HG02870 (cell line): ENCODE data around the gene STRN.
"Not testable (repeated sequence)": the region's sequence is repeated elsewhere in the genome, so short reads cannot be mapped to it uniquely, and the experiment has no call there.

Source experiments
- ATAC-seq: cut with Tn5 transposase; IDR thresholded peaks from one replicate; pipeline ENCODE4 v1.9.1; 2021; ENCODE audit warnings: mild to moderate bottlenecking, moderate library complexity; ENCODE audit not compliant: unreplicated experiment

The STRN gene

DNA sequence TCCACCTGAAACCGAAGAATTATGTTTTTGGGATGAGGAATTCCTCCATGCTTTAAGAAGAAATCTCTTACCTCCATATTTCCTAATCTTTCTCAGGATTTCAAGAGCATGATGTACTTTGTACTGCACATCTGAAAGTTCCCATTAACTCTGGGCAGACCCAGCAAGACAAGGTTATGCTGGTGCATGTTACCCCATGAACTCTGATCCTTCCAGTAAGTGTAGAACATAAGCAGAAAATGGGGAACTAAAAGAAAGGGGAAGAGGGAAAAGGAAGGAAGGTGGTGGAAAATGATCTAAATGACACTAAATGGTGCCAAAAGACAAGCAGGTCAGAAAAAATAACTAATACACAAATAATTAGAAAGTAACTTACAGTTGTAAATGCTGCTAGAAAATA lies 50.7 kb downstream of the STRN start:
- ATAC-seq = no peak

DNA sequence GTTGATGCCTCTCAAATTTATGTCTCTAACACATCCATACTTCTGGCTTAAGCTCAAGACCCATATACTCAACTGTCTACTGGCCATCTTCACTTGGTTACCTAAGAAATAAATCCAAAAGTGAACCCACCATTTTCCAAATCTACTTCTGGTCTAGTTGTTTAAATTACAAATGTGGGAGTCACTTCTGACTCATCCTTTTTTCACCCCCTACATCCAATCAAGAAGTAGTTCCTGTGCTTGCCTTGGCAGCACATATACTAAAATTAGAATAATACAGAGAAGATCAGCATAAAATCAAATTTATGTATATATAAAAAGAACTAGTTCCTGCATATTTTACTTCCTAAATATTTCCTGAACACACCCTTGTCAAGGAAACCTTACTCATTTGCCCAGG lies 53.6 kb downstream of the STRN start:
- no peak for ATAC-seq

DNA sequence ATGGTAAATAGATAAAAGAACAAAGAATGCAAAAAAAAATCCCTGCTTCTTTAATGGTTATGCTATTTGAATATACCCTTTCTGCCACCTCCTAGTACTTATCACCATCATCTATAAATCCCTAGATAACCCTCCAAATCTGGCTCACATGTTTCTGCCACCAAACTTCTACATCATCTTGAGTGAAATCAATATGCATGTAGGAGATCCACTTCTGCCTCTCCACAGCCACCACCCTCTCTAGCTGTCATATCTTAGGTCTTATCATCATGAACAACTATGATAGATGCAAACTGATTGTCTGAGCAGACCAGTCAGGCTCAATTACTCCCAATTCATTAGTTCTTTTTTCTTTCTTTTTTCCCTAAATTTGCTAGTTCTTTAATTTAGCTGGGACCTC lies 55.3 kb downstream of the STRN start:
- ATAC-seq = no peak

DNA sequence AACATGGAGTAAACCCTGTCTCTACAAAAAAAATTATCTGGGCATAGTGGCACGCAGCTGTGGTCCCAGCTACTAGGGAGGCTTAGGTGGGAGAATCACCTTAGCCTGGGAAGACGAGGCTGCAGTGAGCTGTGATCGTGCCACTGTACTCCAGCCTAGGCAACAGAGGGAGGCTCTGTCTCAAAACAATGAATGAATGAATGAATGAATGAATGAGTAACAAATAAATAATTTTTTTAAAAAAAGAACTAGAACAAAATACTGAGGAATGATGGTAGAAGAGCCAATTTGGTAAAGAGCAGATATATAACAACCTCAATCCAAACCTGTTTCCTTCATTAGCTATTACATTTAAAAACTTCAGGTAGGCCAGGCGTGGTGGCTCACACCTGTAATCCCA lies 60.1 kb downstream of the STRN start:
- ATAC-seq = no peak

DNA sequence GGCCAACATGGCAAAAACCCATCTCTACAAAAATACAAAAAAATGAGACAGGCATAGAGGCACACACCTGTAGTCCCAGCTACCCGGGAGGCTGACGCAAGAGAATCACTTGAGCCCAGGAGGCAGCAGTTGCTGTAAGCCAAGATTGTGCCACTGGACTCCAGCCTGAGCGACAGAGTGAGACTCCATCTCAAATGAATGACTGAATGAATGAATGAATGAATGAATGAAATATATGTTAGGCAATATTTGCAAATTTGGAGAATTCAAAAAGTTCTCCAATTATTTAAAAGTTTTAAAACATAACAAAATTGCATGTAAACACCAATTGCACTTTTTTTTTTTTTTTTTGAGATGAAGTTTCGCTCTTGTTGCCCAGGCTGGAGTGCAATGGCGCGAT lies 61.7 kb downstream of the STRN start:
- ATAC-seq = no peak

DNA sequence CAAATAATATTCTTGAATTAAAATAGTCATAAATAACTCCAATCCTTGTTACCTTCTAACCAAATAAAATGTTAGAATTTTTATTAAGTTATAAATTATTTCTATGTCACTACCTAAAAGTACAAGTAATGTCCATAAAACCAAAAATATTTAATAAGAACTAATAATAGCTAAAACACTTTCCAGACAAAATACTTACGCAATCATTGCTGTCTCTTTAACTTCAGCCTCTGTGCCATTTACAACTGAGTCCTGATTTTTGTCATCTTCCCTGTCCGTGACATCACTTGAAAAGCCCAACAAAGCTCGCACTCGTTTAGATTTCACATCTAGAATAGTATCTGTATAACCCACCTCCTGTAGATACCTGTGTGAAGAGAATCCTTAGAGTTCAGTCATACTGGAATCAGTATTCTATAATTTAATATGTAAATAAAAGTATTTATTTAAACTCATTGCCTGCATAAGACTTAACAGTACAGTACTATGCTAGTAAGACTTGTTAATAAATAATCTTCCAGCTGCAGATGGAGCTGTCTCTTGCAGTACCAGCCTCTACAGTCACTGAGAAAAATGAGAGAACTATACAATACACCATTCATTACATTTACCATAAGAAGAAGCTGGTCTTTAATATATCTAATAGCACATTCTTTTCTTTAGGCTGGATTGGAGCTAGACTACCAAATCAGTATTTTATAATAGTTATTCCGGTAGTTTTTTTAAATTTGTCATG lies 63.8 kb downstream of the STRN start:
- ATAC-seq = no peak

DNA sequence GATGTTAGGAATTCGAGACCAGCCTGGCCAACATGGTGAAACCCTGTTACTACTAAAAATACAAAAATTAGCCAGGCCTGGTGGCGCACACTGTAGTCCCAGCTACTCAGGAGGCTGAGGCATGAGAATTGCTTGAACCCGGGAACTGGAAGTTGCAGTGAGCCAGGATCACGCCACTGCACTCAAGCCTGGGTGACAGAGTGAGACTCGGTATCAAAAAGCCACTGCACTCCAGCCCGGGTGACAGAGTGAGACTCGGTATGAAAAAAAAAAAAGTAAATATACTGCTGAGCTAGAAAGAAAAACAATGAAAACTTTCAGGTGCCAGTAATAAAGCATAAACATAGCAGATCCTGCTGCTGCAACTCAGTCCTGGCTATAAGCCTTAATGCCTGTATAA lies 73.5 kb downstream of the STRN start:
- no peak for ATAC-seq

DNA sequence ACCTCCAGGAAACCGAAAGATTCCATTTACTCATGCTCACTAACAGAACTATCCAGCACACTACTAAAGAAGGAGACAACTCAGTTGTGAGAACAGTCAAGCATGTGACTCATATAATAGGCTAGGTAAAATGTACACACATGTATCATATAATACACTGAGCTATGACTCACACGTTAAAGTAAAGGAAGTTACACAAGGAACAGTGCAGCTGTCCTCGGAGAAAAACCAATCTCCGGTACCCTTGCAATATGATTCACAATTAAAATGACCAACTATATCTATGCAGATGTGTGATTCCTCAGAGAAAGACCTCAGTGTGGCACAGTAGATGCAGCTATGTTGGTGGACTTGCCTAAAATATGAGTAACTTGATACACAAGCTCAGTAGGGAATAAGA lies 76.5 kb downstream of the STRN start:
- ATAC-seq = no peak

DNA sequence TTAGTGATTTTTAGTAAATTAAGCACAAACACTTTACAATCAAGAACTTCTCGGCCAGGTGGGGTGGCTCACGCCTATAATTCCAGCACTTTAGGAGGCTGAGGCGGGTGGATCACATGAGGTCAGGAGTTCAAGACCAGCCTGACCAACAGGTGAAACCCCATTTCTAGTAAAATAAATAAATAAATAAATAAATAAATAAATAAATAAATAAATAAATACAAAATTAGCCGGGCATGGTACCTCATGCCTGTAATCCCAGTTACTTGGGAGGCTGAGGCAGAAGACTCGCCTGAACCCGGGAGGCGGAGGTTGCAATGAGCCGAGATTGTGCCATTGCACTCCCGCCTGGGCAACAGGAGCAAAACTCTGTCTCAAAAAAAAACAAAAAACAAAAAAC lies 79.2 kb downstream of the STRN start:
- not testable (repeated sequence) for ATAC-seq

DNA sequence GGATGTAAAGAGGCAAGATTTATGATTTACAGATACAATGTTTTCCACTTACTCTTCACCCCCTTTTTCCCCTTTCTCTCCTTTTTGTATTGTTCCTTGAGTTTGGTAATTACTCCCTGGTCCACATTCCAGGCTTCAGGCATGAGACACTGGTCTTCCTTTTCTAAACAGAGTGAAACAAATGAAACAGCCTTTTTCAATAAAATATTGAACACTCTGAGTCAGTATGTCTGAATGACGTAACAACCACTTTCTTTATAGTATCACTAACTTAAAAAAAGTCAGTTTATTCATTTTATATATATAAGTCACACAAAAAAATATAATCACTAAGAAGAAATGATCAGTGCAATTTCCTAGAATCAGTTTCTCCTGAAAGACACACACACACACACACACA lies 79.7 kb downstream of the STRN start:
- ATAC-seq = no peak

DNA sequence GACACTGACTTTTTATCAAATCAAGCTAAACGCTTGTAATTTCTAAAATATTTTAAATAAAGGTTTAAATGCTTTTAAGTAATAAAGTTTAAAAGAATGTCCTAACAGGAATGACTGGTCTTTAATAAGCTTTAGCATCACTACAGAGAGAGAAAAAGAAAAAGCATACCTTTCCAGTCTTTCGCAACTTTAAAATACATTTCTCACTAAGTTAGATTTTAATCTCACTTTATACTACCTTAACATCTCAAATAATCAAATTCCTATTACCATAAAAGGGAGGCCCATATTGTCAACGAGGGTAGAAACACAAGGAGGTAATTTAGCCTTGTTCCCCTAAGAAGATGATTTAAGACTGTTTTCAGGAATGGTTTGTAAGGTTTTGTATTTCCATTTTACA lies 80.7 kb downstream of the STRN start:
- ATAC-seq = no peak

DNA sequence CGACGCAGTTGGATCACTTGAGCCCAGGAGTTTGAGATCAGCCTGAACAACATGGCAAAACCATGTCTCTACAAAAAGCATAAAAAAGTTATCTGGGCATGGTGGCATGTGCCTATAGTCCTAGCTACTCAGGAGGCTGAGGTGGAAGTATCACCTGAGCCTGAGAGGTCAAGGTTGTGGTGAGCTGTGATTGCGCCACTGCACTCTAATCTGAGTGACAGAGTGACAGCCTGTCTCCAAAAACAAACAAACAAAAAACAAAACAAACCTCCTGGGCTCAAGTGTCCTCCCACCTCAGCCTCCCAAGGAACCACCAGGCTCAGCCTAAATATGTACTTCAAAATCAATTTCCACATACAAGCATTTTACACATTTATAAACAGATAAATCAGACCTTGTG lies 83.8 kb downstream of the STRN start:
- ATAC-seq = no peak

DNA sequence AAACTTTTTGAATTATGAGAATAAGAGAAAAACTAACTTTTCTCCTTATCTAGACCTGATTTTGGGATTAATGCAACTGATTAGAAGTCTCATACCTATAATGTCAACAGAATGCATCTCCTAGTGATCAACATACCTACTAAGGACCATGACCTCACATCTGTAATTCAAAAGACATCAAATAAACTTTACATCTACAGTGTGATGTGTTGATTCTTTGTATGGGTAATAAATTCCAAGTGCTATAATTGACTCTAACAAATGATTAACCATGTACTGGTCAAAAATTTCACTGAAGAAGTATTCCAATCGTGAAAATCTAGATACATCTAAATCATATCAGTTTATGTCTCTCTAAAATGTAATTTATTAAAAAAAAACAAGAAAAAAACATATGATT lies 84.5 kb downstream of the STRN start:
- no peak for ATAC-seq

DNA sequence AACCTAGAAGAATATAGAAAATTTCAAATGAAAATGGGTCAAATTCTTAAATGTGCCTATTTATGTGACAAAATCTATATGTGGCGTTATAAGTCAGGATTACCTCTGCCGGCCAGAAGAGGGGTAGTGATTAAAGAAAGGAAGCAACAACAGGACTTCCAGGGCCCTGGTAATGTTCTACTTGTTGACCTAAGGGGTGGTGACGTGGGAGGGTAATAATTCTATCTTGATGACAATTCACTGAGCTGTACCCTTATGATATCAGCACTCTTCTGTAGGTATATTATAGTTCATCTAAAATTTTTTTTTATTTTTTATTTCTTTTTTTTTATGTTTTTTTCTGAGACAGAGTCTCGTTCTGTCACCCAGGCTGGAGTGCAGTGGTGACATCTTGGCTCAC lies 87.9 kb downstream of the STRN start:
- no peak for ATAC-seq

DNA sequence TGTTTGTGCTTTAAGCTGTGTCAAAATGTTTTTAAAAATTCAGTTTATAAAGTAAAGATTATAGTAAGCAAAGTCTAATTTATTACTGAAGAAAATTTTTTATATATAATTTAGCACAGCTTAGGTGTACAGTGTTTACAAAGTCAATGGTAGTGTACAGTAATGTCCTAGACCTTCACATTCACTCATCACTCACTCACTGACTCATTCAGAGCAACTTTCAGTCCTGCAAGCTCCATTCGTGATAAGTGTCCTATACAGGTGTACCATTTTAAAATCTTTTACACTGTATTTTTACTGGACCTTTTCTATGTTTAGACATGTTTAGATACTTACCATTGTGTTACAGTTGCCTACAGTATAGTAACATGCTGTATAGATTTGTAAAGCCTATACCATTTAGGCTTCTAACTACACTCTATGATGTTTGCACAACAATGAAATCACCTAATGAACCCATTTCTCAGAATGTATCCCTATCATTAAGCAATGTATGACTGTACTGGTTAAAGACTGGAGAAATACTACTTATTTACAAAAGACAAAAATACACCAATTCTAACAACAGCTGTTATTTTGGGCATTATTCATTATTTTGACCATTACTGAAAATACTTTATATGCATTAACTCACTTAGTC lies 95.1 kb downstream of the STRN start:
- peak; percentile 69 for ATAC-seq

DNA sequence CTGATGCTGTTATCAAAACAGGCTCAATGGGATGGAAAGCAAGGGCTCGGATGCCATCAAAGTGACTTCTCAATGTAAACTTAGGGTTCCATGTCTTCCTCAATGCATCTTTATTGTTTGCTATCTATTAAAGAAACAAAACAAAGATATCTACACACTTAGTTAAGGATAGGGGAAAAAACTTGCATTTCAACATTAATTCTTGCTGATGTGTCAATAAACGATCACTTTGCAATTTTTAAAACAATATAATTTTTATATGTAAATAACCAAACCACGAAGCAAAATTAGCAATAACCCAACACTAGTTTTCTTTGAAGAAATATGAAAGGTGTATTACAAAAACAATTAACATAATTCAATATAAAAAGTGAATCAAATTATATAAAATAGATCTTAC lies 96.7 kb downstream of the STRN start:
- no peak for ATAC-seq

DNA sequence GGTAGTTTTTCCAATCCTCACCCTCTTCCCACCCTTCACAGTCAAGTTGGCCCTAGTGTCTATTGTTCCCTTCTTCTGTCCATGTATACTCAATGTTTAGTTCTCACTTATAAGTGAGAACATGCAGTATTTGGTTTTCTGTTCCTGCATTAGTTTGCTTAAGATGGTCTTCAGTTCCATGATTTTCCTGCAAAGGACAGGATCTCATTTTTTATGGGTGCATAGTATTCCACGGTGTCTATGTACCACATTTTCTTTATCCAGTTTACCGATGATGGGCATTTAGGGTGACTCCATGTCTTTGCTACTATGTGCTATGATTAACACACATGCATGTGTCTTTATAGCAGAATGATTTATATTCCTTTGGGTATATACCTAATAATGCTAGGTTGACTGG lies 104.4 kb downstream of the STRN start:
- ATAC-seq = no peak

DNA sequence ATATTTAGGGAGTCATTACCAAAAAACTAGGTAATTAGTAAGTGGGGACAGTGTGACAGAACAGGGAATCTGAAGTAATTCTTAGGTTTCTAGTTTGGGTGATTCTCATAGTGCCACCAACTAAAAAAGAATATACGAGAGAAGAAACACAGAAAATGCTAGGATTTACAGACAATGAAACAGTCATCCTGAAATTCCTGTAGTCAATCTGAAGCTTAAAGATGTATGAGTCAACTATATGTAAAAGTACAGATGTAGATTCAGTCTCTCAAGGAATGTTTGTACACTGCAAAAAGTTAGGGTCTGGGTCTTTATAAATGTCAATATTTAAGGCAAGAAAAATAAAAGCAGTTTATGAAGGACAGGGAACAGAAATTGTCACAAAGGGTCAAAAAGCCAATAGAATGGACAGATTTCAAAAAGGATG lies 107.0 kb downstream of the STRN start:
- peak; percentile 23 for ATAC-seq

DNA sequence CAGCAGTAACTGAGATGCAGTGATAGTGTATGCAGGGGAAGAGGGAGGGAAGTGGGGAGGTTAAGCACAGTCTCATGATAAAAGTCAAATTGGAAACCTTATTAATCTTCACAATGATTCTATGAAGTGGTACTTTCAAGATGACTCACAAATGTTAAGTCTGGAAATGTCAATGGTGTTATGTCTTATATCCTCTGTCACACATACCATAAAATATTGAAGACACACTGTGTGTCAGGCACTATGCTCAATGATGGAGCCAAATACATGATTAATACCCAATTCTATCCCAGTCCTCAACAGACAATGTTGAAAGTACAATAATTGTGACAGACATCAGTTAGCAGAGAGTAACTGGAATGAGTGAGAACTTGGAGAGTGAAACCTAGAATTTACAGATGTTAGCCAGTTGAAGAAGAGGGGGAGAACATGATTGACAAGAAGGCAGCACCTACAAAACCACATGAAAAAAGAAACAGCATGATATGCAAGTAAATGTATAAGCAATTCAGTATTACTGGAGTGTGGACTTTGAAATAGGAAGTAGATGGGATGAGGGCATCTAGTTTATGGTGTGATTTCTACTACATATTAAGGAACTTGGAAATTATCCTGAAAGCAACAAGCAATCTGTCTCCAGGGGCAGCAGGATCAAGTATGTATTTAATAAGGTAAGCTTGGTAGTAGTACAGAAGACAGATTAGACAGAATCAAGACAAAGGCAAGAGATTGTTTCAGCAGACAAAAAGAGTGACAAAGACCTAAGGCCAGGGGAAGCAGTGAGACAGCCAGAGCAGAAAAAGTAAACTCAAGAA lies 107.6 kb downstream of the STRN start:
- peak; percentile 65 for ATAC-seq

DNA sequence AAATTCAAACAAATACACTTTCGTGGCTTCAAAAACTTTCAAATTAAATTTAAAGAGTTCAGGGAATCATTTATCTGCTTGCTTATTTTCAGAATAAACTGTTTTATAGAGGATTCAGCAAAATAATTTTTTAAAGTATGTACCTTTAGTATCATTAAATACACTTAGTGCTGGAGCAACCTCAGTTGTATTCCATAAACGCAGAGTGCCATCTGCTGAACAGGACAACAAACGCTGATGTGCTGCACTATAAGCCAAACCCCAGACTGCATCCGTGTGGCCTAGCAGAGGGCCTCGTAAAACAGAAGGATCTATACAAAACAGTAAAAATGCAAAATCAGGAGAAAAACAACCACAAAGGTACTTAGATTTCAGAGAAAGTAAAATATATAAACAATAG lies 108.6 kb downstream of the STRN start:
- ATAC-seq = no peak

DNA sequence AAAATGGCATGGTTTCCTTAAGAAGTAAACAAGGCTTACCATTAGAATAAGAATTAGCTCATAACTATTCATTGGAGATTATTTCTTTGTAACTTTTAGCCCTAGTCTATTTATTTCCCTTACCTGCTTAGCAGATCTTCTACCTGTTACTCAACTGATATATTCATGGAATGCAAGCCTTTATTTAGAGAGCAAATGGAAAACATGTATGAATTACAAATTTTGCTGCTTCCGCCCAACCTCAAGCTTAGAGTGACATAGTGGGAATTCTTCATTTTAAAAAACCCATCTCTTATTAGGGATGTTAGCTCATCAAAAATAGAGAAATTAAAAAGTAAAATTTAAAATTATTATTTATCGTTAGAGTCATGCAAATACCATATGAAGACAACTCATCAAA lies 110.9 kb downstream of the STRN start:
- ATAC-seq = no peak

DNA sequence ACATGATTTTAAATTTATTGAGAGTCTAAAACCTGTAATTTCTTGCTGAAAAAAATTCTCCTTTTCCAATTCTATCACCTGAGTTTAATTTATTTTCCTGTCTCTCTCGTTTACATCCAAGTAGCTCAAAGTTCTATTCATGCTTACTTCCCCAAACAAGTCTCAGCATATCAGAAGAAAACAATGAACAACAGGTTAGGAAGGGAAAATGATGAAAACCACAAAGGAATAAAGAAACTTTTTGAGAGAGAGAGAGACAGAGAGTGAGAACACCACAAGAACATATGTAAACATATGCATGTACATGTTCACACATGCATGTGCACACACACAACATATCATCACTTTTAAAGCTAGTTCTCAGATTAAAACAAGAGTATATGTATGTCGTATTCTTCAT lies 112.1 kb downstream of the STRN start:
- no peak for ATAC-seq
